ENCODE measurements around the gene HPN. TPM values are rescaled to one million over a fixed set of nuclear protein-coding genes. Genes with fewer than 3 reads are reported as not detected.
"Not testable (repeated sequence)": the region's sequence is repeated elsewhere in the genome, so short reads cannot be mapped to it uniquely, and the experiment has no call there.

HPN gene
- total RNA-seq, 1 donor from 2014 or later, result not detected

- DNase-seq (ENCODE audit: extremely low read depth, low read depth, low spot score), result no peak
Observed at GRCh38 chr19:35100588-35101533, 59.3 kb downstream of the HPN start.

- not testable (repeated sequence) for DNase-seq (ENCODE audit: extremely low read depth, low read depth, low spot score)
Observed at GRCh38 chr19:35101949-35102348, 60.4 kb downstream of the HPN start.

GRCh38 chr19:35103614-35104013 is 62.1 kb downstream of the HPN start:
- not testable (repeated sequence) for DNase-seq (ENCODE audit: extremely low read depth, low read depth, low spot score)

- DNase-seq (ENCODE audit: extremely low read depth, low read depth, low spot score), result no peak
Observed at GRCh38 chr19:35104361-35104760, 62.8 kb downstream of the HPN start.

- DNase-seq (ENCODE audit: extremely low read depth, low read depth, low spot score), result no peak
Observed at GRCh38 chr19:35105047-35105410, 63.5 kb downstream of the HPN start.

- DNase-seq (ENCODE audit: extremely low read depth, low read depth, low spot score), result no peak
Observed at GRCh38 chr19:35105411-35106290, 64.1 kb downstream of the HPN start.

GRCh38 chr19:35106291-35106583 is 64.7 kb downstream of the HPN start:
- DNase-seq (ENCODE audit: extremely low read depth, low read depth, low spot score), result no peak

GRCh38 chr19:35106898-35107541 is 65.5 kb downstream of the HPN start:
- DNase-seq (ENCODE audit: extremely low read depth, low read depth, low spot score), result no peak

- no peak for DNase-seq (ENCODE audit: extremely low read depth, low read depth, low spot score)
Observed at GRCh38 chr19:35107545-35107944, 66.0 kb downstream of the HPN start.

GRCh38 chr19:35108730-35109129 is 67.2 kb downstream of the HPN start:
- no peak for DNase-seq (ENCODE audit: extremely low read depth, low read depth, low spot score)

- no peak for DNase-seq (ENCODE audit: extremely low read depth, low read depth, low spot score)
Observed at GRCh38 chr19:35109395-35110112, 68.0 kb downstream of the HPN start.

- no peak for DNase-seq (ENCODE audit: extremely low read depth, low read depth, low spot score)
Observed at GRCh38 chr19:35110974-35111373, 69.5 kb downstream of the HPN start.

GRCh38 chr19:35112995-35113688 is 71.6 kb downstream of the HPN start:
- DNase-seq (ENCODE audit: extremely low read depth, low read depth, low spot score), result no peak

- peak; percentile 14 for DNase-seq (ENCODE audit: extremely low read depth, low read depth, low spot score)
Observed at GRCh38 chr19:35114353-35115176, 73.0 kb downstream of the HPN start.

- DNase-seq (ENCODE audit: extremely low read depth, low read depth, low spot score), result no peak
Observed at GRCh38 chr19:35115177-35115951, 73.8 kb downstream of the HPN start, which contains the start of gene FXYD3. Gene FXYD3, plus strand, starts transcription at chr19:35115823. Its CDS starts 3,554 bp downstream, at chr19:35119377.
